ENCODE results near the gene PTH1R. TPM values are rescaled to one million over a fixed set of nuclear protein-coding genes. Genes with fewer than 3 reads are reported as not detected.

PTH1R gene
- total RNA-seq, 2 donors from 2014 or later = 1.3 to 10.8 TPM

- no peak for DNase-seq (ENCODE audit: low spot score)
- no peaks in the 10 kb centered on the region for H3K36me3 ChIP-seq
- no peaks in the 10 kb centered on the region for H3K4me1 ChIP-seq (replicated peaks)
- H3K4me3 ChIP-seq = no peak overlapping the region
- no peak overlapping the region for H3K27ac ChIP-seq
- intact Hi-C loops (cut with DNase I) = no loop called here
- H3K9me3 ChIP-seq = no peaks in the 10 kb centered on the region
- 76% methylated on average over 7 of the region's 7 CpGs for WGBS
- no peaks in the 10 kb centered on the region for H3K27me3 ChIP-seq (replicated peaks; ENCODE audit: insufficient read depth)
- TF ChIP-seq POLR2AphosphoS5 (IDR thresholded peaks at IDR 0.05) (no peak), CTCF (IDR thresholded peaks at IDR 0.05) (no peak), POLR2A (IDR thresholded peaks at IDR 0.05) (no peak)
Observed at GRCh38 chr3:46849045-46849631, 28.4 kb upstream of the PTH1R start.

GRCh38 chr3:46849686-46850467 is 27.6 kb upstream of the PTH1R start:
- H3K36me3 ChIP-seq = no peaks in the 10 kb centered on the region
- no peak for DNase-seq (ENCODE audit: low spot score)

GRCh38 chr3:46850468-46850779 is 27.1 kb upstream of the PTH1R start:
- no peaks in the 10 kb centered on the region for H3K9me3 ChIP-seq
- H3K27ac ChIP-seq = no peak overlapping the region
- TF ChIP-seq POLR2AphosphoS5 (IDR thresholded peaks at IDR 0.05) (no peak), POLR2A (IDR thresholded peaks at IDR 0.05) (no peak), CTCF (IDR thresholded peaks at IDR 0.05) (no peak)
- no peak for DNase-seq (ENCODE audit: low spot score)
- no peaks in the 10 kb centered on the region for H3K4me1 ChIP-seq (replicated peaks)
- no peaks in the 10 kb centered on the region for H3K36me3 ChIP-seq
- H3K4me3 ChIP-seq = no peak overlapping the region
- intact Hi-C loops (cut with DNase I) = no loop called here
- 61% methylated on average over 1 of the region's 1 CpG for WGBS
- no peaks in the 10 kb centered on the region for H3K27me3 ChIP-seq (replicated peaks; ENCODE audit: insufficient read depth)

More at GRCh38 chr3:46849686-46850467, 27.6 kb upstream of the PTH1R start:
- intact Hi-C loops (cut with DNase I) = no loop called here
- no peak overlapping the region for H3K4me3 ChIP-seq
- no peak overlapping the region for H3K27ac ChIP-seq
- 71% methylated on average over 7 of the region's 7 CpGs for WGBS
- no peaks in the 10 kb centered on the region for H3K9me3 ChIP-seq
- no peak for TF ChIP-seq POLR2A (IDR thresholded peaks at IDR 0.05)
- no peak for TF ChIP-seq CTCF (IDR thresholded peaks at IDR 0.05)
- no peak for TF ChIP-seq POLR2AphosphoS5 (IDR thresholded peaks at IDR 0.05)
- no peaks in the 10 kb centered on the region for H3K27me3 ChIP-seq (replicated peaks; ENCODE audit: insufficient read depth)
- H3K4me1 ChIP-seq (replicated peaks) = no peaks in the 10 kb centered on the region

GRCh38 chr3:46851364-46852333 is 25.9 kb upstream of the PTH1R start:
- no peak overlapping the region for H3K27ac ChIP-seq
- 83% methylated on average over 13 of the region's 13 CpGs for WGBS
- TF ChIP-seq POLR2A (IDR thresholded peaks at IDR 0.05) (no peak), POLR2AphosphoS5 (IDR thresholded peaks at IDR 0.05) (no peak), CTCF (IDR thresholded peaks at IDR 0.05) (no peak)
- H3K36me3 ChIP-seq = no peaks in the 10 kb centered on the region
- H3K9me3 ChIP-seq = no peaks in the 10 kb centered on the region
- no peak overlapping the region for H3K4me3 ChIP-seq
- H3K4me1 ChIP-seq (replicated peaks) = no peaks in the 10 kb centered on the region
- no peak for DNase-seq (ENCODE audit: low spot score)
- no peaks in the 10 kb centered on the region for H3K27me3 ChIP-seq (replicated peaks; ENCODE audit: insufficient read depth)
- intact Hi-C loops (cut with DNase I) = no loop called here

All from prostate gland (tissue), 2 donors.